ENCODE results near the gene ALDH8A1.
"Not testable (repeated sequence)": the region's sequence is repeated elsewhere in the genome, so short reads cannot be mapped to it uniquely, and the experiment has no call there.

The ALDH8A1 gene

DNA sequence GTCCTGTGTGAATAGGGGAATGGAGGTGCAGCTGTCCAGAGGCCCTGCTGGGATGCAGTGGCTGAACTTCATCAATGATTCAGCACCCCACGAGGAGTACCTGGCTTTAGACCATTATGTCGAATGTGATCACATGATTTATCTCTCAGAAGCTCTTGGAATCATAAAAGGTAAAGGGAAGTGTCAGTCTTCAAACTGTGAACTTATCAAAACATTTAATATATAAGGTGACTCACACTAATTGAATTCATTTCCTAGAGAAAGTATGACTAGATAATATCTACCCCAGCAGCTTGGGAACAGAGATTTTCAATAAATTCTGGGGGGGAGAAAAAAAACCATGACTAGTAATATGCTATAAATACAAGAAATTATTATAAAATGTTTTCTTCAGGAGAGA is 29.5 kb downstream of the ALDH8A1 start:
- in situ Hi-C loops (cut with MboI; ENCODE audit: low sequenced_read_pairs): no loop called here

DNA sequence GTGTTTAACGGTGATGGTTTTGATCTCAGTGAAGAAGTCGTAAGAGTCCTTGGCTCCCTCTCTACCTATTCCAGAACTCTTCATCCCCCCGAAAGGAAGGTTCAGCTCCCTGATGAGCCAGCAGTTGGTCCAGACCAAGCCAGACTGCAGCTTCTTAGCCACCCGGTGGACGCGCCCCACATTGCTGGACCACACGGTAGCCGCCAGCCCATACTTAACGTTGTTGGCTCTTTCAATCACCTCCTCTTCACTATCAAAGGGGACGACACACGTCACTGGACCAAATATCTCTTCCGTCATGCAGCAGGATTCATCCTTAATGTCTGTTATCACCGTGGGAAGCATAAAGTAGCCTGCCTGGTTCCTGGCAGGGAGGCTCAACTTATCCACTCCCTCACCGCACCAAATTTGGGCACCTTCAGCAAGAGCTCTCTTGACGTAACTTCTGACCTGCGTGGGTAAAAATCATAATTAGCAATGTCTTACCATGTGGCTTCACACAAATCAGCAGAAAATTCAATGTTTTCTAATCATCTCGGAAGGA is 31.4 kb downstream of the ALDH8A1 start:
- in situ Hi-C loops (cut with MboI; ENCODE audit: low sequenced_read_pairs): no loop called here

DNA sequence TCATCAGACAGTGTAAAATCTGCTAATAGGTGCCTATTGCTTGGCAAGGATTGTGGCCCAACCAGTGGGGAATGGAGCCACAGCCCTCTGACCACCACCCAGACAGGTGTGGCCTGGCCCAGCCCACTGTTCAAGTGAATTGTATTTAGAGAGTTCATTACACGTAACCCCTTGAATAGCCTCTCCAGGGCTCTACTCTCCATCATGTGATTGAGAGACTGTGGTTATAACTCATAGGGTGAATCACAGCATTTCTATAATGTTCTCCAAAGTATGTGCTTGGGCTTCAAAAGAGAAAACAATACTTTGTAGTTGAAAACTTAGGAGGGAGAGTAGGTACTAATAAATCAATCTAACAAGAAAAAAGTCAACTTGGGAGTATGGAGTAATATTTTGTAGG is 38.4 kb downstream of the ALDH8A1 start:
- in situ Hi-C loops (cut with MboI; ENCODE audit: low sequenced_read_pairs): no loop called here

GRCh38 chr6:134910593-134910935 is 39.3 kb downstream of the ALDH8A1 start:
- in situ Hi-C loops (cut with MboI; ENCODE audit: low sequenced_read_pairs): no loop called here

- in situ Hi-C loops (cut with MboI; ENCODE audit: low sequenced_read_pairs): no loop called here
Measured at GRCh38 chr6:134909701-134910592, 40.0 kb downstream of the ALDH8A1 start.

DNA sequence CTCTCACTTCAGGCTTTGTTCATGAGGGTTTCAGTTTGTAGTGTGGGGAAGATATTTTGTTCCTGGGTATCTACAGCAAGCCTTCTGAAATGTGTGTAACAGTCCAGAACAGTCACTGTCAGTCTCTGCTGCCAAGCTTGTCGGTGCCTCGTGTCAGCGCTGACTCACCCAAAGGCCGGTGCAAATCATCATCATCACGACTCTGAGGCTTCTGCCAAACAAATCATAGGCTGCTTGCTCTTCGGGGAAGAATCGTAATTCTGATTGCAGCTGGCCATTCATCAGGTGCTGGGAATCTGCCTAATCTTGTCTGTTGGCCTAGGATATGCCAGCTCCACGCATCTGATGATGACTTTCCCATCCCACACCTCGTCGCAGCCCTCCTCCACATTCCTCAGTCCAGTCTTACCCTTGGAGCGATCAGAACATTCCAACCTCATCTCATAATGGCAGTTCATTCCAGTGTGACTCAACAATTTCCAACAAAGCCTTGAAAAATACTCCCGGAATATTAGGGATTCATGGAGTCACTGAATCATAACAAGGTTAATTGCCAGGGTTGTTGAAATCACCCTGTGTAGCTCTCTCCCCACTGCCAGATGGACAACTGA is 40.9 kb downstream of the ALDH8A1 start:
- in situ Hi-C loops (cut with MboI; ENCODE audit: low sequenced_read_pairs): no loop called here

GRCh38 chr6:134904731-134905130 is 45.2 kb downstream of the ALDH8A1 start:
- in situ Hi-C loops (cut with MboI; ENCODE audit: low sequenced_read_pairs): not testable (repeated sequence)

DNA sequence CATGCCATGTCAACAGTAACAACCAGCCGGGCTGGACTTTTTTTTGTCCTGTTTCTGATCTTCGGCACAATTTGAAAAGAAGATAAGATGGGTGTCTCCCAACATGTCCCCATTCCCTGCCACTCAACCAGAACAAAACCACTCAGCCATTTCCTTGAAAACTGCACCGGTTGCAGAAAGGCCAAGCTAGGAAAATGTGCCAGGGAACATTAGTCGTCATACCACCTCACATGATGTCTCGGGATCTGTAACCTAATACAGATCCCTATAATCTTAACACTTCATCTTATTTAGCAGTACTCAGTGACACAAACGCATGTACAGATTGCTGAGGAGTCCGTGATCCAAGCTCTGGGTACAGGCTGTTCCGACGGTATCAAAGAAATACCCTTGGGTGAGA is 46.5 kb downstream of the ALDH8A1 start:
- in situ Hi-C loops (cut with MboI; ENCODE audit: low sequenced_read_pairs): no loop called here

GRCh38 chr6:134902936-134903335 is 47.0 kb downstream of the ALDH8A1 start:
- in situ Hi-C loops (cut with MboI; ENCODE audit: low sequenced_read_pairs): no loop called here

- in situ Hi-C loops (cut with MboI; ENCODE audit: low sequenced_read_pairs): no loop called here
Measured at GRCh38 chr6:134902074-134902861, 47.6 kb downstream of the ALDH8A1 start.

- in situ Hi-C loops (cut with MboI; ENCODE audit: low sequenced_read_pairs): no loop called here
Measured at GRCh38 chr6:134898575-134898974, 51.3 kb downstream of the ALDH8A1 start.

- in situ Hi-C loops (cut with MboI; ENCODE audit: low sequenced_read_pairs): not testable (repeated sequence)
Measured at GRCh38 chr6:134898166-134898565, 51.7 kb downstream of the ALDH8A1 start.

GRCh38 chr6:134896910-134897309 is 53.0 kb downstream of the ALDH8A1 start:
- in situ Hi-C loops (cut with MboI; ENCODE audit: low sequenced_read_pairs): no loop called here

- in situ Hi-C loops (cut with MboI; ENCODE audit: low sequenced_read_pairs): no loop called here
Measured at GRCh38 chr6:134894800-134895199, 55.1 kb downstream of the ALDH8A1 start.

DNA sequence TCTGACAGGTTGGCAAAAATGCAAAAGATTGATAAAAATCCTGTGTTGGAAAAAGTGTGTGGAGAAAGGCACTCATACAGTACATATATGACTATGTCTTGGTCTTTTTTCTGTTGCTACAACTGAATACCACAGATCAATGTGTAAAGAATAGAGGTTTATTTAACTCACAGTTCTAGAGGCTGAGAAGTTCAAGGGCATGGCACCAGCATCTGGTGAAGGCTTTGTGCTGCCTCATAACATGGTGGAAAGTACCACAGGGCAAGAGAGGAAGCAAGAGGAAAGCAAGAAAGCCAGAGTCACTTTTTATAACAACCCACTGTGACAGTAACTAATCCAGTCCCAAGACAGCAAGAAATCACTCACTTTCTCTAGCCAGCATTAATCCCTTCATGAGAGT is 57.5 kb downstream of the ALDH8A1 start:
- in situ Hi-C loops (cut with MboI; ENCODE audit: low sequenced_read_pairs): no loop called here

- in situ Hi-C loops (cut with MboI; ENCODE audit: low sequenced_read_pairs): no loop called here
Measured at GRCh38 chr6:134891633-134892032, 58.3 kb downstream of the ALDH8A1 start.

GRCh38 chr6:134888316-134888715 is 61.6 kb downstream of the ALDH8A1 start:
- in situ Hi-C loops (cut with MboI; ENCODE audit: low sequenced_read_pairs): no loop called here

DNA sequence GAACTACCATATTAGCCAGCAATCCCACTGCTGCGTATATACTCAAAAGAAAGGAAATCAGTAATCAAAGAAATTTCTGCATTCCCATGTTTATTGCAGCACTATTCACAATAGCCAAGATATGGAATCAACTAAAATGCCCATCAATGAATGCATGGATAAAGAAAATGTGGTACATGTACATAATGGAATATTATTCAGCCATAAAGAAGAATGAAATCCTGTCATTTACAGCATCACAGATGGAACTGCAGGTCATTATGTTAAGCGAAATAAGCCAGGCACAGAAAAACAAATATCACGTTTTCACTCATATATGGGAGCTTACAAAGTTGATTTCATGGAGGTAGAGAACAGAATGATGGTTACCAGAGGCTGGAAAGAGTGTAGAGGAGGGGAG is 65.1 kb downstream of the ALDH8A1 start:
- in situ Hi-C loops (cut with MboI; ENCODE audit: low sequenced_read_pairs): no loop called here

- in situ Hi-C loops (cut with MboI; ENCODE audit: low sequenced_read_pairs): no loop called here
Measured at GRCh38 chr6:134883314-134883713, 66.6 kb downstream of the ALDH8A1 start.

DNA sequence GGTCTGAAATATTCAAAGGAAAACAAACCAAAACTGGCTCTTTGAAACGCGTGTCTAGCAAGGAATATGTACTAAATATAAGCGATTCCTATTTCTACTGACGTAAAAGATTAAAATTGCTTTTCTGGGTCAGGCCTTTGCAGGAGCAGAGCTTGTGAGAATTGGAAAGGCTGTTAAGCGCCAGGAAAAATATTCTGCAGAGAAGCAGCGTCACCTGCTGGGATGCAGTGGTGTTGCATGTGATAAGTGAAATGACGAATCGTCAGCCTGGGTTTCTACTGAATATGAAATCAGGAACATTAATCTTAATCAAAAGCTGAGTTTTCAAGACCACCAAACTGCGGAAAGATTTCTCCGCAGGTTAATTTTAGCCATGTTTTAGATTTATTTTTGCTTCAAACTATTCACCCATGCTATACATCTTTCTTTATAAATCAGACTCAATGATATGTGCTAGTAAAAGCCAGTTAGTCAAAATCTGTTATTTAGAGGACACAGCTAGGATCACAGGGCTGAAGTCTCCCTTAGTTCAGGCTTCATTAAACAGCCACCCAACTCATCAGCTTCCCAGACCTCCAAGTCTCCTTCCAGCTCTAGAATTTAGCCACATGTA is 67.4 kb downstream of the ALDH8A1 start:
- in situ Hi-C loops (cut with MboI; ENCODE audit: low sequenced_read_pairs): no loop called here

All from HL-60/S4 treated with retinoic acid at 250 ng/mL for 4 days and 3 days (cell line).